NCI-H345 treated with DMSO at 0.1 percent for 48 hours (cell line): ENCODE results near the gene JAKMIP1.

Source experiments
- DNase-seq: peaks from one replicate; lab custom pipeline; 2025; ENCODE audit not compliant: unreplicated experiment; lab: John Stamatoyannopoulos, UW

Gene JAKMIP1

GRCh38 chr4:6200011-6200921 lies at the start of gene JAKMIP1:
Gene JAKMIP1 (minus strand): TSS chr4:6200549. CDS start chr4:6112850, 87,699 bp downstream.
- peak; percentile 50 for DNase-seq

GRCh38 chr4:6248394-6248793 lies 48.0 kb upstream of the JAKMIP1 start:
- DNase-seq = no peak

DNA sequence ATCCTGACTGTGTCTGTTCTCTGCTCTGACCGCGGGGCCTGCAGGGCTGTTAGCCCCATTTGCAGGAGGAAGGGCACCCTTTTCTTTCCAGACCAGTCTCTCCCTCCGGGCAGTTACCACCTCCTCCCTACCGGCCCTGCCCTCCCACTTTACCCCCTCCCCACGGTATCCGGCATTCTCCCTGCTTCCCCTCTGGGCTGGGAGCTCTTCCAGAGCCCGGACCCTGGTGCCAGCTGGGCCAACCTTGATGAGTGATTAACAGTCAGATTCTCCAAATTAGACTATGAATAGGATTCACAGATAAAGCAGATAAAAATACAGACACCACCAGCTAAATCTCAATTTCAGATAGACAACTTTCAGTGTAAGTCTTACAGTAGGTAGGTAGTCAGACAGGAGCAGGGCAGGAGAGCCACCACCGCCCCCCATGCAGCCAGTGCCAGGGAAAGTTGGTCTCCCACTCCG lies 45.9 kb upstream of the JAKMIP1 start:
- DNase-seq = no peak

- DNase-seq = no peak
Measured at GRCh38 chr4:6245246-6246169, 45.2 kb upstream of the JAKMIP1 start.

GRCh38 chr4:6242271-6243029 lies 42.1 kb upstream of the JAKMIP1 start:
- DNase-seq = no peak

GRCh38 chr4:6241062-6241845 lies 40.9 kb upstream of the JAKMIP1 start:
- DNase-seq = no peak

- DNase-seq = no peak
Measured at GRCh38 chr4:6239968-6240367, 39.6 kb upstream of the JAKMIP1 start.

DNA sequence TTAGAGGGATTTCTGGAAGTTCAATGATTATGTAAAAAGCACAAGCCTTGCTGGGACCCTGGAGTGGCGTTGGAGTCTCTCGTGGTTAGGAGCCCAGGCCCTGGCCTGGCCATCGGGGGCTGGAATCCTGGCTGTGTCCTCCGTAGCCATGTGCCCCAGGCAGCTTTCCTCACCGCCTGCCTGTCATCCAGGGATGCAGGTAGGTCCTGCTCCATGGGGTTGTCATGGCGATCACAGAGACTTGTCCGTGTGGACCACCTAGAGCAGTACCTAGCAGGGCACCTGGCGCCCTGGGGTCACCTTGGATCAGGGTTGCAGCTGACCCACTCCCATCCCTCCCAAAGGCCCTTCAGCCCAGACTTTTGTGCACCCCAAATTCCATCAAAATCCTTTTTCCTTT lies 39.1 kb upstream of the JAKMIP1 start:
- no peak for DNase-seq

DNA sequence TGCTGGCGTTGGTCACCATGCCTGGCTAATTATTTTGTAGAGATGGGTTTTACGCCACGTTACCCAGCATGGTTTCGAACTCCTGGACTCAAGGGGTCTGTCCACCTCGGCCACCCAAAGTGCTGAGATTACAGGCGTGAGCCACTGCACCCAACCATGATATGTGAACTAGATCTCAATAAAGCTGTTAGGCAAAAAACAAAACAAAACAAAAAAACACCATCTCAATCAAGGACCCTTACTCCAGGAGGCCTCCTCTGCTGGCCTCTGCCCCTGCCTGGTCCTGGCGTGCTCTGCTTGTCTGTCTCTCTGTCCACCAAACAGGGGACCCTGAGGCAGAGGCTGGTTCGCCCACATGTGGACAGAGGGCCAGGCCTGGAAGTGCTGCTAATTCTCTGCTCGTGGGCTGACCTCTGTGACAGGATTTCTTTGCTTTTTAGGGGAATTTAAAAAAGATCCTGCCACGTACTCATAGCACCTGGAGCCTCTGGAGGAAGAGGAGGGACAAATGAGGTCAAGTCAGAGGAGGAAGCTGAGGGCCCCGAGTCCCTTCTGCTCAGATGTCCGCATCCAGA lies 36.6 kb upstream of the JAKMIP1 start:
- no peak for DNase-seq

GRCh38 chr4:6235901-6236640 lies 35.7 kb upstream of the JAKMIP1 start:
- no peak for DNase-seq

DNA sequence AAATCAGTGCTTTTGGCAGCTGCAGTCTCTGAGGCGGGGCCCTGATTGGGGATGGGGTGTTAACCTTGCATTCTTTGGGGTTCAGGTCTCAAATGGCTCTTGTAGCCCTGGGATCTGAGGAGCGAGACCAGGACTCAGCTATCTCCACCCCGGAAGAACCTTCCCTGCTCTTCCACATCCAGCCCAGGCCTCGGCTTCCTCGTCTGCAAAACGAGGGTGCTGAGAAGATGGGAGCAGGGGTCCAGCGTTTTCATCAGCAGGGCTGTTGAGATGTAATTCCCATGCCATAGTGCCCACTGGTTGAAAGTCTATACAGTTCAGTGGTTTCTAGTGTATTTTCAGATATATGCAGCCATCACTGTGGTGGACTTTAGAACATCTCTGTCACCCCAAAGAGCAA lies 34.7 kb upstream of the JAKMIP1 start:
- DNase-seq = no peak

- no peak for DNase-seq
Measured at GRCh38 chr4:6233929-6234328, 33.6 kb upstream of the JAKMIP1 start.

GRCh38 chr4:6232836-6233785 lies 32.8 kb upstream of the JAKMIP1 start:
- DNase-seq = no peak

DNA sequence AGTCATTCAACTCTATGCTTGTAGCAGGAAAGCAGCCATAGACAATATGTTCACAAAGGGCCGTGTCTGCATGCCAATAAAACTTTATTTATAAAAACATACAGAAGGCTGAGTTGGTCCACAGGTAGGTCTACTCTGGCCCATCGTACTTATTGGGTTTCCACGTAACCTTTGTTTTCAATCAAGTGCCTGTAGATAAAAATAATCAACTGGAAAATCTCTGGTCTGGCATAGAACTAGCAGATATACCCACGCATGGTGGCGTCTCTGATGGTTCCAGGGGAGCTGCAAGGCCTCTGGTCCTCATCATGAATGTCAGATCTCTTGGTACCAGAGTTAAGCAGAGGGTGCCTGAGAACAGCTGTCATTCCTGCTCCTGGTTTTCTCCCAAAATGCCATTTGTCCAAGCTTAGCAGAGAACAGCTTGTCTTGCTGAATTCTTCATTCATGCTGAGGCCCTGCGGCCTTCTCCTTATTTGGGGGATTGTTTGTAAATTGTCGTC lies 31.4 kb upstream of the JAKMIP1 start:
- no peak for DNase-seq

GRCh38 chr4:6230827-6231662 lies 30.7 kb upstream of the JAKMIP1 start:
- no peak for DNase-seq

- no peak for DNase-seq
Measured at GRCh38 chr4:6230502-6230785, 30.1 kb upstream of the JAKMIP1 start.
